ENCODE measurements around the gene ZNF724.

The ZNF724 gene

DNA sequence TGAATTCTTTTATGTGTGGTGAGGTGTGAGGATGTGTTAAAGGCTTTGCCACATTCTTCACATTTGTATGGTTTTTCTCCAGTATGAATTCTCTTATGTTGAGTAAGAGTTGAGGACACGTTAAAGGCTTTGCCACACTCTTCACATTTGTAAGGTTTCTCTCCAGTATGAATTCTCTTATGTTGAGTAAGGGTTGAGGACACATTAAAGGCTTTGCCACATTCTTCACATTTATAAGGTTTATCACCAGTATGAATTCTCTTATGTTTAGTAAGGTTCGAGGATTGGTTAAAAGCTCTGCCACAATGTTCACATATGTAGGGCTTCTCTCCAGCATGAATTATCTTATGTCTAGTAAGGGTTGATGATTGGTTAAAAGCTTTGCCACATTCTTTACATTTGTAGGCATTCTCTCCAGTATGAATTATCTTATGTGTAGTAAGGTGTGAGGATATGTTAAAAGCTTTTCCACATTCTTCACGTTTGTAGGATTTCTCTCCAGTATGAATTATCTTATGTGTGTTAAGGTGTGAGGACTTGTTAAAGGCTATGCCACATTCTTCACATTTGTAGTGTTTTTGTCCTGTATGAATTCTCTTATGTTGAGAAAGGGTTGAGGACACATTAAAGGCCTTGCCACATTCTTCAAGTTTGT lies 27.1 kb downstream of the ZNF724 start:
- no peak for DNase-seq

DNA sequence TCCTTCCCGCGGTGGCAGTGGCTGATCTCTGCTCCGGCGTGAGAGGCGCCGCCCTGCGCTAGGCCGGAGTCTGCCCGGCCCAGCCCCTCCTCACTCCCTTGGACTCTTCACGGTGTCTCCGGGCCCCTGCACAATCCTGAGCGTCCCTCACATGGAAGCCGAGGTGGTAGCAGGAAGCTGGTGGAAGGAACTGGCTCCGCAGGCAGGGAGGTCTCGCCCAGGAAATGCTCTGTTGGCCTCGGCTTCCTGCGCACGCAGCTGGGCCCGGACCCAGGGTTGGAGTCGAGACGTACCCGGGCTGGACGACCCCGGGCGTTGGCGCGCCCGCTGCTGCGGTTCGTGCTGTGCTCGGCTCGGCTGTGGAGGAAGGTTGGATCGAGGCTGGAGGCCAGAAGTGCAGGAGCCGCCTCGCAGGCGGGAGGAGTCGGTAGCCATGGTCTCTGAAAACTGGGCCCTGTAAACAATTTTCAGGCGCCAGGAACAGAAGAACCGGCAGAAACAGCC lies 46.3 kb downstream of the ZNF724 start:
- DNase-seq = no peak

GRCh38 chr19:23190341-23190740 lies 59.9 kb downstream of the ZNF724 start:
- DNase-seq = no peak

GRCh38 chr19:23183251-23183650 lies 66.9 kb downstream of the ZNF724 start:
- DNase-seq = no peak

All from NCI-H1092 treated with DMSO at 0.1 percent for 48 hours (cell line).